ENCODE data around the gene RFX2.
"Not testable (repeated sequence)": the region's sequence is repeated elsewhere in the genome, so short reads cannot be mapped to it uniquely, and the experiment has no call there.

RFX2 gene

DNA sequence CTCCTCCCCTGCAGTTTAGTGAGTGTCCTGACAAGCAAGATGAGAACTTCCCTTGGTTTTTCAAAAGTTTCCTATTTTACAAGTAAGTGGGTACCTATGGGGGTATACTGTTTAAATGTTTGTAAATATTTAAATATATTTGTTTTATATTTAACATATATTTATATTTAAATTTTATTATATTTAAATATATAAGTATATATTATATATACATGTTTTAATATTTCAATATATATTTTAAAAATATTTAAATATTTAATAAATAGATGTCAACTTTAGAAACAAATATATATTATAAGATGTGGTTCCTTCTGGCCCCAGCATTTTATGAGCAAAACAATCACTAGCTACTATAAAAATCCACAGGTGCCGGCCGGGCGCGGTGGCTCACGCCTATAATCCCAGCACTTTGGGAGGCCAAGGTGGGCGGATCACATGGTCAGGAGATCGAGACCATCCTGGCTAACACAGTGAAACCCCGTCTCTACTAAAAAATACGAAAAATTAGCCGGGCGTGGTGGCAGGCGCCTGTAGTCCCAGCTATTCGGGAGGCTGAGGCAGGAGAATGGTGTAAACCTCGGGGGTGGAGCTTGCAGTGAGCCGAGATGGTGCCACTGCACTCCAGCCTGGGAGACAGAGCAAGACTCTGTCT lies 3.5 kb downstream of the RFX2 start:
- in situ Hi-C loops (cut with HindIII; ENCODE audit: low sequenced_read_pairs), result not testable (repeated sequence)

DNA sequence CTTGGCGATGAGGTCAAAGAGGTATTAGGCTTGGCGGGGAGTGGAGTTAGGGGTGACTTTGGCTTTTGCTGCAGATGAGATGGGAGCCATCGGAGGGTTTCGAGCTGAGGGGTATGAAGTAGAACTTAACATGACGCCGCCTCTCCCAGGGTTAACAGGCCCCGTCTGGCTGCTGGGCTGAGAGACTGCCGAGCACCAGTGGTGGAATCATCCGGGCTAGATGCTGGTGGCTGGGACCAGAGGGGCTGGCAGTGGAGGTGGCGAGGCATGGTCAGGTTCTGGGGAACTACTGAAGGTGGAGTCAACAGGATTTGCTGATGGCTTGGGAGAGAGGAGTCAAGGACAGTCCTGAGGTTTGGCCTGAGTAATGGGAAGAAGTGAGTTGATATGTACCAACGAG lies 4.9 kb downstream of the RFX2 start:
- in situ Hi-C loops (cut with HindIII; ENCODE audit: low sequenced_read_pairs), result no loop called here

DNA sequence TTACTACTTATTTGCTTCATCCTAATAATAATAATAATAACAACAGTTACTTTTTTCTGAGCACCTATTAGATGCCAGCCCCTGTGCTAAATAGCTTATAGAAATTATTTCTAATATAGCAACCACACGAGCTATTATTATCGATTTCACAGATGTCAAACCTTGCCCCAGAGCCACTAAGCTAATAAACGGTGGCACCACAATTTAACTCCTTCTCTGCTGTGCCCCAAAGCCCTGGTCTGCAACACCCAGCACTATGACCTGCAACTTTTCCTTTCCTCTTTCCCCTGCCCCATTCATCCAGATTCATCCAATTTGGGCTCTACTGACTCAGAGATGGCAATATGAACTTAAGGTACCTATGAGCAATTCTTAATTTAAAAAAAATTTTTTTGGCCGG lies 6.4 kb downstream of the RFX2 start:
- in situ Hi-C loops (cut with HindIII; ENCODE audit: low sequenced_read_pairs), result no loop called here

DNA sequence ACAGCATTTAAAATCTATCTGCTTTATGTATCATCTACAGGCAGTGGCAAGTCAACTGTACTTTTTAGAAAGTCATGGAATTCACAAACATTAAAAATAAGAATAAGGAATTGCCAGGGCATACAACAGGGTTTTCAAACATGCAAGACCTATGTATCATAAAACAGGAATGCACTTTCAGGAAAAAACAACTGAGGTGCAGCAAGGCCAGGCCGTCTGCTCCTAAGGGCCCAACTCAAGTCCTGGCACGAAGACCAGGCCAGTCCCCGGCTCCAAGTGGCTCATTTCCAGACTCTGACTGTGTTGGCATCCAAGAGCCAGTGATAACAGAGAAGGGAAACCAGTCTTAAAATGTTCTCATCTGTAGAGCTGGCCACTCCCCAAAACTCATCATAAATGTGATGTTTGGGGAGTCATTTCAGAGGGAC lies 7.1 kb downstream of the RFX2 start:
- in situ Hi-C loops (cut with HindIII; ENCODE audit: low sequenced_read_pairs), result no loop called here

DNA sequence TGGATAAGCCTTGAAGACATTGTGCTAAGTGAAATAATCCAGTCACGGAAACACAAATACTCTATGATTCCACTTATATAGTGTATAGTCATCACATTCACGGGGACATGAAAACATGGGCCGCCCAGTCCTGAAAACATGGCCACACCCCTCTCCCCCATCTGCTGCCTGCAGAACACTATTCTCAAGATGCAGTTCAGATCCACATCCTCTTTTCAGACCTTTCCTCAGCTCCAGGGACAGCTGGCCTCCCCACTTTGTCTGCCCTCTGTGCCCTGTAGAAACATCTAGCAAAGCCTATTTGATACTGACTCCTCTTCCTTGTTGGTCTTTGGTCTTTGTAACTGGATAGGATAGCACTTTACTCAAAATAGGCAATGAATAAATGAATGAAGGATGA lies 8.3 kb downstream of the RFX2 start:
- in situ Hi-C loops (cut with HindIII; ENCODE audit: low sequenced_read_pairs), result no loop called here

DNA sequence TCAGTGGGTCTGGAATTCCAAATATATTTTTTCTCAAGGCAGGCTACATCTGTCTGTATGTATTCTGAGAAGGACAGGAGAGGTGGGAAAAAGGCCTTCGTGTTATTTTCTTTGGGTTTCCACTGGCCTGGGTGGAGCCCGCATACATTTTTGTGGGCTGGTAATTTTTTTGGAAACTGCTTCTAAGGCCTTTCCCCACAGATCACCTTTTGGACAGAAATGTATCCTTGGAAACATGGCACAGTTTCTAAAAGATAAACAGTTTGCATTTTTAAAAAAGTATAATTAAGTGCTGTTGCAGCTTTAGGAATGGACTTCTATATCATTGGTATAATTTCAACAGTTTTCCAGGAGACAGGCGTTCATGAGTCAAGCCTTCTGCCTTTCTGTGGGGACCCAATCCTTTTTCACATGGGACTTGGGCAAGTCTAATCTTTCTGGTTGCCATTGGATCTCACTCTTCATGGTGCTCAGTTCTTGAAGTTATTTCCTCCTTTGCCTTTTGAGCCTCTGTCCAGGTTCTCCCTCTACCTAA lies 8.9 kb downstream of the RFX2 start:
- in situ Hi-C loops (cut with HindIII; ENCODE audit: low sequenced_read_pairs), result no loop called here

DNA sequence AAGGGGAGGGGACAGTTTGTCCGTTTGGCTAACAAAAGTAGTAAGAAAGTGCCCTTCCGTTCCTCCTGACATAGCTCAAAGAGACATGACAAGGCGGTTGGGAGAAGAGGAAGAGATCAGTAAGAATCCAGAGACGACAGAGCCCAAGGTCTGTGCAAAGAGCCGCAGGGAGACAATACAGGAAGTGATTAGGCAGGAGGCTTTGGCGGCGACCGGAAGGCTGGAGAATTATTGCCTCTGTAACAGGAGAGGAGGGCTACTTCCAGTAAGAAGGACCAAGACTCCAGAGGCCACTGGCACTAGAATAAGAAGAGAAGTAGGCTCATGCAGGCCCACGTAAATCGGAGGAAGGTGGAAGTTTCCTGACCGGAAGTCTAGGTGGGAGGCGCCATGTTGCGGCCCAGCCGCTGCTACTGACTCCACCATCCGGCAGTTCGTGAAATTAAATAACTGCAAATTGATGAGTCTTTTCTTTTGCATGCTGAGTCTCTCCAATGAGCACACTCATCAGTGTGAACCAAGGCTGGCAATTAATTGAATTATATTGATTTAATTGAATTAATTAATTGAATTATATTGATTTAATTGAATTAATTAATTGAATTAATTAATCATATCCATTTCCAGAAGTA lies 9.9 kb downstream of the RFX2 start:
- in situ Hi-C loops (cut with HindIII; ENCODE audit: low sequenced_read_pairs), result no loop called here

DNA sequence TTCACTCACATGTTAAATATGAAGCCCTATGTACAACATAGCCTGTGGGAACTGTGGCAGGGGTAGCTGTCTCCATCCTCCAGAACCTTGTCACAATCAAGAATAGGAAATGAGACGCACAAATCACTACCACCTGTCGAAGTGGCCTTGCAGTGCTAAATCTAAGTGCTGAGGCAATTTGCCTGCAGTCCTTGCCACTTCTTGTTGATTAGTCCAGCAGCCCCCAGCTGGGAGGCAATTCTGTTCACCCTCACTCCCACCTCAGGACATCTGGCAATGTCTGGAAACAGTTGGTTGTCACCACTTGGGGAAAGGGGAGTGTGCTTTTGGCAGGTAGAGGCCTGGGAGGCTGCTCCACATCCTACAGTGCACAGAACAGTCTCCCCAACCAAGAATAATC lies 10.7 kb downstream of the RFX2 start:
- in situ Hi-C loops (cut with HindIII; ENCODE audit: low sequenced_read_pairs), result no loop called here

DNA sequence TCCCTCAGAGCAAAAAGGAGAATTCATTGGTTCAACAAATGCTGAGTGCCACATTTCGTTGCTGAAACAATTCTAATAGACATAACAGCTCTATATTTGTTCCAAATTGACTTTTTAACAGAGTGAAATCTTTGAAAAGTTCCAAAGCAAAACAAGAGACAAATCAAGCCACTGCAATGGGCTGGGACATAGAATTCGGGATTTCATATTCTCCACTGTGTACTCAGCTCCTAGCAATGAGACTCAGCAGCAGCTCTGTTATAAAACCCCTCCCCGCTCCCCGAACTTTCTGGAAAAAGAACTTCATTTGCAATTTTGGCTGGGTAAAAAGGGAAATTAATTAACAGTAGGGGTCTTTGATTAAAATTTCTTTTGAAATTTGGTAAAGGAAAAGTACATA lies 11.3 kb downstream of the RFX2 start:
- in situ Hi-C loops (cut with HindIII; ENCODE audit: low sequenced_read_pairs), result no loop called here

DNA sequence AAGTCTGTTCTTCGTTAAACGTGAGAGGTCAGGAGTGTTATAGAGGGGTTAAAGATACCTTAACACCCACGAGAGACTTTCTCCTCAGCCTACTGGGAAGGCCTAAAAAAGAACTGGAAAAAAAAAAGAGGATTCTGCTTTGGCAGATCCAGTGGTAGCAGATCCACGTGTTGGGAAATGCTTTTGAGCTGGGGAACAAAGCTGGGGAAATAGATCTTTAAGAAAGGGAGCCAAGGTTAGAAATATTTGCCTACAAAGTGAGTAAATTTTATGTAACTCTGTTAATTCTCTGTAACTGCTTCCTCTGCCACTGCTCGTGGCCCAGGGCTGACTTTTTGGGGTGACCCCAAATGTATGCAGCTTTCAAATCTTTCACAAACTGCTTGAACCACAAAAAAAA lies 11.7 kb downstream of the RFX2 start:
- in situ Hi-C loops (cut with HindIII; ENCODE audit: low sequenced_read_pairs), result no loop called here

DNA sequence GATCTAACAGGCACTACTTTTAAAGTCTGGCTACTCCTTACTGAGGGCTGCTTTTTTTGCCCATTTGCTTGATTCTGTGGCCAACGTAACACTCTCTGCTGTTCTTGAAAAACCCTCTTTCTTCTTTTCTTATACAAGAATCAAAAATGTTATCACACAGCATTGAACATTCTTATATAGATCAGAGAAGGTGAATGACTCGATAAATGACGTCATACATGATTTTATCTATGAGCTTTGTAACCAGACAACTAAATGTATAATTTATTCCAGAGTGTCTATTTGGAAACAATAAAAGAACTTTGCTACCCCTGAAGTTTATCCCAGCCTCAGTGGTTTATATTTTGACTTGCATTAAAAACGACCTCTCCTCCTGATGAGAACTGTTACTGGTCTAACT lies 12.4 kb downstream of the RFX2 start:
- in situ Hi-C loops (cut with HindIII; ENCODE audit: low sequenced_read_pairs), result no loop called here

DNA sequence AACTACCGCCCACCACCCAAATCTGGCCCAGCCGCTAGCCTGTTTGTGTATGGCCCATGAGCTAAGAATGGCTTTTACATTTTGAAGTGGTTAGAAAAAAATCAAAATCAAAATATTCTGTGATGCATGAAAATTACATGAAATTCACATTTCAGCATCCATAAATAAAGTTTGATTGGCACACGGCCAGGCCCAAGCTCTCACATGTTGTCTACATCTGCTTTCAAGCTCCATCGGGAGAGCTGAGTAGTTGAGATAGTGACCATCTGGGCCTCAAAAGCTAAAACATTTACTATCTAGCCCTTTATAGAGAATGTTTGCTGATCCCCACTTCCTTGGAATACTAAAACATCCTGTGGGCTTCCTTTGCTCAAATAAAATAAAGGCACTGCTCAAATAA lies 14.5 kb downstream of the RFX2 start:
- in situ Hi-C loops (cut with HindIII; ENCODE audit: low sequenced_read_pairs), result no loop called here

DNA sequence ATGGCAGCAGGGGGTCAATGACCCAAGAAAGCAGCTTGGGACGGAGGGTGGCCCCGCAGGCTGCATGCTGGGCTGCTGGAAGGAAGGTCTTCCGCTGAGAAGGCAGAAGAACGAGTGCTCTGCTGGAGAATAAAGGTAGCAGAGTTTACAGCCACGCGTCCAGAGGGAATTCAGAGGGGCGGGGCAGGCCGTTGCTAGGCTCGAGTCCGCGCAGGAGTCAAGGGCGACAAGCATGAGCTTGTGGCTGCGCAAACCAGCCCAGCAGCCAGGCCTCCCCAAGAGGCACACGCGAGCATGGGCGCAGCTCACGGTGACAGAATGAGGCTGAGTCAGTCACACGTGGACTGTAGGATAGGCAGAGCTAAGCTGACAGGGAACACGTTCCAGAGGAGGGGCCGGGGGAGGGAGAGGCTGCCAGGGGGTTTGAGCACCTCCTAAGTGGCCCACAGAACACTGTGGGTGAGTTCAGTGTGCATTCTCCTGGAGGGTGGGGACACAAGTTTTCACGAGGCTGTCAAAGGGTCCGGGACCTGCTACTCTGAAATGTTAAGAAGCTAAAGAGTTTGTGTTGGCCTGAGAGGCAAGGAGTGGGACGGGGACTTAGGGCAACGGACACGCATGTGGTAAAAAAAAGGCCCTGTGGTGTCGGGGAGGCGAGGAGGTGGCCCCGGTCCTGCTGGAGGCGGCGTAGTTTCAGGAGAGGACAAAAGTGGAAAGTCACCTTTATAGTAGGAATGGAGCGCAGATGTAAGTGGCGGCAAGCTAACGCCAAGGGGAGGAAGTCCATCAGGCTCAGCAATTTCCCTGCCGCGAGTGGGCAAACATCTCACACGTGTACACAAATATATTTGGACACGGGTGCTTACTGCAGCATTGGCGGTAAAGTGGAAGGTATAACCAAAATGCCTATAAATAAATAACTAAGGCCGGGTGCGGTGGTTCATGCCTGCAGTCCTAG lies 17.7 kb downstream of the RFX2 start:
- in situ Hi-C loops (cut with HindIII; ENCODE audit: low sequenced_read_pairs), result no loop called here

DNA sequence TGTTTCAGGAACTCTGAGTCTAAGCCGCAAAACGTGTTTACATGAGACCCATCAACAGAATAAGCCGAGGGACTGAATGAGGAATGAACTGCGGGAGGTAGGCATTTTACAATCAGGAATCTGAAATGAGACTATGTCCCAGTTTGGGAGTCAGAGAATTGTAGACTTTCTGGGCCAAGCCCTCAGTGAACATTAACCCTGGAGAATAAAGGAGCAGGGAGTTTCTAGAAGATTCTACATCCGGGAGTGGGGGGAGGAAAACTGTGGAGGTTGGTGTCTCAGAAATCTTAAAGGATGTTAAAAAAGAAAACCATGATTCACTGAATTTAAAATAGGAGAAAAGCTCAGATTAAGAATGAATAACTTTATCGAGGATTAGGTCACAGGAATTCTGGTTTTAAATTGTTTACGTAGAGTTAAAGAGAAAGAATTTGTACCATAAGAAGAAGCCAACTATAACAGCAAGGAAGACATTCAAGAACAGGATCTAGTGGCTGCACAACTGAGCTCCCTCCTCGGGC lies 18.5 kb downstream of the RFX2 start:
- in situ Hi-C loops (cut with HindIII; ENCODE audit: low sequenced_read_pairs), result no loop called here

DNA sequence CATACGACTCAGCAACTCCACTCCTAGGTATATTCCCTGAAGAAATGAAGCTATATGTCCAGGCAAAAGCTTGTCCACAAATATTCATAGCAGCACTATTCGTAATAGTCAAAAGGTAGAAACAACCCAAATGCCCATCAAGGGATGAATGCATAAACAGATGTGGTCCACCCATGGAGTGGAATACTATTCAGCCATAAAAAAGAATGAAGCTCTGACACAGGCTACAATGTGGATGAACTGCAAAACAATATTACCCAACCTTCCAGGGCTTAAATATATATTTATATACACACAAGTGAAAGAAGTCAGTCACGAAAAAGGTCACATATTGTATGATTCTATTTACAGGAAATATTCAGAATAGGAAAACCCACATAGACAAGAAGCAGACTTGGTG lies 19.7 kb downstream of the RFX2 start:
- in situ Hi-C loops (cut with HindIII; ENCODE audit: low sequenced_read_pairs), result no loop called here

DNA sequence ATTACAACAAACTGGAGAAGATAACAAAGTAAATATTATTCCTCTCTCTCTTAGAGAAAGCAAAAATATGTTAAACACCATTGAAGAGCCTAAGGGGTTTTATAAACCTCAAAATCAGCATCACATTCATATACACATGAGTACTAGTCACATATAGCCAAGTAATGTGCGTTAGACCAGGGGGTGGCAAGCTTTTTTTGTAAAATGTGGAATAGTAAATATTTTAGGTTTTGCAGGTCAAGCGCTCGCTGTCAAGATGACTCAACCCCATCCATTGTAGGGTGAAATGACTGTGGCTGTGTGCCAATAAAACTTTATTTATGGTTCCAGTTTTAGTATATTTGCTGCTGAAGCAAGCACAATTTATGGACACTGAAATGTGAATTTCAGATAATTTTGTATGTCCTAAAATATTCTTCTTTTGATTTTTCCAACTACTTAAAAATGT lies 21.7 kb downstream of the RFX2 start:
- in situ Hi-C loops (cut with HindIII; ENCODE audit: low sequenced_read_pairs), result no loop called here

DNA sequence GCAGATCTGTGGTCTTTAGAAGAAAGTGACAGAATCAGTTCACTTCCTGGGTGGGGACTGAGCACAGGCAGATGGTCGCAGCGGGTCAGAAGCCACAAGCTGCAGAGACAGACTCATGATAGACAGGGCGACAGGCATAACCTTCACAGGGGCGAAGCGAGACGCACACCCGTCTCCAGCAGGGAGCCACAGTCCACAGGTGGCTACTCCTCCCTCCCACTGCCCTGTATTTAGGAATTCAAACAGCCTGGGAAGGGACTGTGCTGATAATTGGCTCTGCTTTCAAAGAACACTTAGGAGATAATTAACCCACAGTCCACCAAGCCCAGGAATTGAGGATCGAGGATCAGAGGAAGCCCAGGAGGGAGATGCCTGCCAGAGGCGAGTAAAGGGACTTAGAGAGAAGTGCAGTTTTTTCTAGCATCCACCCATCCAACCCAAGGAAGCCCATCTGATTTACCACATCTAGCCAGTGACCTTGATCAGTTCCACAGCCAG lies 23.2 kb downstream of the RFX2 start:
- in situ Hi-C loops (cut with HindIII; ENCODE audit: low sequenced_read_pairs), result no loop called here

DNA sequence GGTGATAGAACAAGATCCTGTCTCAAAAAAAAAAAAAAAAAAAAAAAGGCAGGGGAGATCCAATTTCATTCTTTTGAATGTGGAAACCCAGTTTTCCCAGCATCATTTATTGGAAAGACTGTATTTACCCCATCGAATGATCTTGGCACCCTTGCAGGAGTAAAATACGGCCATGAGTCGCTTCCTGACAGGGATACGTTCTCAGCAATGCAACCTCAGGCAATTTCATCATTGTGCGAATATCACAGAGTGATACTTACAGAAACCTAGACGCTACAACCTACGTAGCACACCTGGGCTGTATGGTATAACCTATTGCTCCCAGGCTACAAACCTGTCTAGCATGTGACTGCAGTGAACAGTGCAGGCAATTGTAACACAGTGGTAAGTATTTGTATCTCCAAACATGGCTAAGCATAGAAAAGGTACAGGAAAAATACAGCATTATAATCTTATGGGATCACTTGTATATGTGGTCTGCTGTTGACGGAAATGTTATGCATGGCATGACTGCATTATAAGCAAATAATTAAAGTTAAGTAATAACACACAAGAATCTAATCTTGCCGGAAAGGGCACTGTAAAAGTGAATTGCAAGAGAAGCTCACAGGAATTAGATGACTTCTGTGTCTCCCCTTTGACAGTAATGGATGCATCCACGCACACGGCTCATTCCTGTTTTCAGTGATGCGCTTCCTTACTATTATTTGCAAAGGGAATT lies 24.1 kb downstream of the RFX2 start:
- in situ Hi-C loops (cut with HindIII; ENCODE audit: low sequenced_read_pairs), result no loop called here

DNA sequence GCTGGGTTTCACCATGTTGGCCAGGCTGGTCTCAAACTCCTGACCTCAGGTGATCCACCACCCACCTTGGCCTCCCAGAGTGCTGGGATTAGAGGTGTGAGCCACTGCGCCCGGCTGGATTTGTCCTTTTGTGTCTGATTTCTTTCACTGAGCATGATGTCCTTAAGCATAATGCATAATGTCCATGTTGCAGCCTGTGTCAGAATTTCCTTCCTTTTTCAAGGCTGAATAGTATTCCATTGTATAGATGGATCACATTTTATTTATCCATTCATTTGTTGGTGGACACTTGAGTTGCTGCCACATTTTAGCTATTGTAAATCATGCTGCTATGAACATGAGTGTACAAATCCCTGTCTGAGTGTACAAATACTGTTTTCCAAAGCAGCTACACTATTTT lies 25.5 kb downstream of the RFX2 start:
- in situ Hi-C loops (cut with HindIII; ENCODE audit: low sequenced_read_pairs), result no loop called here

DNA sequence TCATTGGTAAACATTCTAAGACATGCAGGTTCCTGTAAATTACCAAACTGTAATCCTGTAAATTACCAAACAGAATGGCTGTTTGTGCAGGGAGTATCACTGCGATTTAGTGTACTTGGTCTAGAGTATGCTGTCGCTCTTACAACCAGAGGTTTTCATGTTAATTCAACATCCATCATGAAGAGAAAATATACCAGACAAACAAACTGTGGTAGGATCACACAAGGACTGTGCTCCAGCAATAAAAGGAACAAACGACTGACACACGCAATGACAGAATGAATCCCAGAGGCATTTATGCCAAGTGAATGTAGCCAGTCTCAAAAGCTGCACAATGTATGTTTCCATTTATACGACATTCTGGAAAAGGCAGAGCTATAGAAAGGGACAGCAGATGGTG lies 31.2 kb downstream of the RFX2 start:
- in situ Hi-C loops (cut with HindIII; ENCODE audit: low sequenced_read_pairs), result no loop called here
